Liver (tissue), 9 donors: ENCODE data around the gene EDRF1. TPM values are rescaled to one million over a fixed set of nuclear protein-coding genes. Genes with fewer than 3 reads are reported as not detected.

Experiments used
- DNase-seq: peaks from one replicate; pipeline ENCODE4 v3.0.0-alpha.2; 2017; ENCODE audit warnings: low spot score
- H3K27ac ChIP-seq, 2 donors: one replicate each; pipeline ENCODE4 v1.7.0; 2013; ENCODE audit warnings: inconsistent platforms in 2 of 2, low read length in 2 of 2, control low read depth in 1 of 2, low read depth in 1 of 2, mild to moderate bottlenecking in 1 of 2
- H3K27me3 ChIP-seq, 4 donors: one replicate each; pipeline versions ENCODE4 v1.6.1 to v1.7.0; 2013; ENCODE audit warnings: low read length in 3 of 4, inconsistent platforms in 1 of 4, mild to moderate bottlenecking in 1 of 4, moderate library complexity in 1 of 4; ENCODE audit not compliant: control insufficient read depth in 4 of 4, insufficient read depth in 4 of 4
- H3K36me3 ChIP-seq, 4 donors: one replicate each; pipeline versions ENCODE4 v1.6.1 to v1.7.0; 2013; ENCODE audit warnings: low read length in 3 of 4, mild to moderate bottlenecking in 3 of 4, low read depth in 1 of 4, moderate library complexity in 1 of 4; ENCODE audit not compliant: control insufficient read depth in 4 of 4, insufficient read depth in 3 of 4
- H3K4me1 ChIP-seq, 4 donors: one replicate each; pipeline versions ENCODE4 v1.6.1 to v1.7.0; 2013; ENCODE audit warnings: low read length in 3 of 4, mild to moderate bottlenecking in 3 of 4, moderate library complexity in 1 of 4; ENCODE audit not compliant: control insufficient read depth in 4 of 4, insufficient read depth in 4 of 4
- H3K4me3 ChIP-seq, 3 donors: one replicate each; pipeline versions ENCODE4 v1.6.1 to v1.7.0; 2013; ENCODE audit warnings: low read length in 3 of 3, control low read depth in 1 of 3, low read depth in 1 of 3, mild to moderate bottlenecking in 1 of 3
- H3K9ac ChIP-seq, 2 donors: one replicate each; pipeline ENCODE4 v1.7.0; 2013; ENCODE audit warnings: low read length in 2 of 2, mild to moderate bottlenecking in 2 of 2, moderate library complexity in 2 of 2, control low read depth in 1 of 2, low read depth in 1 of 2
- H3K9me3 ChIP-seq, 4 donors: one replicate each; pipeline versions ENCODE4 v1.6.1 to v1.7.0; 2013; ENCODE audit warnings: low read length in 3 of 4; ENCODE audit not compliant: control insufficient read depth in 4 of 4
- EGR1 ChIP-seq, 2 donors: IDR thresholded peaks; 2 replicates each; pipeline ENCODE4 v1.6.1; 2016 to 2018; ENCODE audit warnings: antibody characterized with exemption in 2 of 2, low read depth in 2 of 2
- FOXA1 ChIP-seq: IDR thresholded peaks from 2 replicates; pipeline ENCODE4 v1.6.1; 2016; ENCODE audit warnings: antibody characterized with exemption
- GABPA ChIP-seq, 2 donors: IDR thresholded peaks in 1 of 2; conservative IDR thresholded peaks in 1 of 2; 2 replicates each; pipeline ENCODE4 v1.6.1; 2016; ENCODE audit warnings: antibody characterized with exemption in 2 of 2, mild to moderate bottlenecking in 1 of 2, moderate library complexity in 1 of 2
- HNF4A ChIP-seq, 2 donors: conservative IDR thresholded peaks; 2 replicates each; pipeline ENCODE4 v1.6.1; 2016; ENCODE audit warnings: antibody characterized with exemption in 2 of 2, mild to moderate bottlenecking in 2 of 2
- HNF4G ChIP-seq: IDR thresholded peaks from 2 replicates; pipeline ENCODE4 v1.6.1; 2016; ENCODE audit warnings: antibody characterized with exemption
- JUND ChIP-seq, 2 donors: IDR thresholded peaks; 2 replicates each; pipeline ENCODE4 v1.6.1; 2016; ENCODE audit warnings: antibody characterized with exemption in 2 of 2
- NR2F2 ChIP-seq: IDR thresholded peaks from 2 replicates; pipeline ENCODE4 v1.6.1; 2016; ENCODE audit warnings: antibody characterized with exemption
- RXRA ChIP-seq, 2 donors: IDR thresholded peaks; 2 replicates each; pipeline ENCODE4 v1.6.1; 2017 to 2018; ENCODE audit warnings: antibody characterized with exemption in 2 of 2, mild to moderate bottlenecking in 1 of 2
- SP1 ChIP-seq: IDR thresholded peaks from 2 replicates; pipeline ENCODE4 v1.6.1; 2018; ENCODE audit warnings: antibody characterized with exemption, mild to moderate bottlenecking
- TAF1 ChIP-seq: conservative IDR thresholded peaks from 2 replicates; pipeline ENCODE4 v1.6.1; 2016; ENCODE audit warnings: antibody characterized with exemption, mild to moderate bottlenecking
- YY1 ChIP-seq: IDR thresholded peaks from 2 replicates; pipeline ENCODE4 v1.6.1; 2016; ENCODE audit warnings: antibody characterized with exemption, mild to moderate bottlenecking
- WGBS: extraction: QIAGEN DNeasy Blood & Tissue Kit; methylation state at CpG from one replicate; pipeline ENCODE4 v1.1.7; 2013; 5-methylcytosine and 5-hydroxymethylcytosine counted together
- polyA plus RNA-seq, 2 donors: library from polyadenylated mRNA; stranded (reverse) in 1 of 2; unstranded in 1 of 2; fragments of 200-250 nt in 1 of 2; fragments of >200 nt in 1 of 2; fragmentation: Nextera tagmentation in 1 of 2; extraction: Ambion mirVana in 1 of 2; gene quantifications; one replicate each; pipeline versions ENCODE4 v1.2.1 to v1.2.3, GENCODE V29; 2013 to 2015
- total RNA-seq, 2 donors: library from RNA; depleted of rRNA; stranded (reverse); fragments of >200 nt; gene quantifications; one replicate each; pipeline ENCODE4 v1.2.3, GENCODE V29; 2014
- TF ChIP-seq, protein P1 (sequence below): IDR thresholded peaks from 2 replicates; pipeline ENCODE4 v1.6.1; 2016; ENCODE audit warnings: antibody characterized with exemption
- TF ChIP-seq, protein P2 (sequence below): IDR thresholded peaks from 2 replicates; pipeline ENCODE4 v1.6.1; 2016; ENCODE audit warnings: antibody characterized with exemption, mild to moderate bottlenecking
- TF ChIP-seq, protein P3 (sequence below): IDR thresholded peaks from 2 replicates; pipeline ENCODE4 v1.6.1; 2016; ENCODE audit warnings: antibody characterized with exemption
- TF ChIP-seq, protein P4 (sequence below): fragments of 150-350 bp; IDR thresholded peaks from 2 replicates; pipeline ENCODE4 v1.5.1; 2017; ENCODE audit warnings: improper control_type of control experiment, low read depth, low read length; ENCODE audit not compliant: missing input control
- donor health status: healthy.
- donor health status: healthy.
- donor health status: healthy.
- donor health status: healthy.
- donor health status: healthy.

The EDRF1 gene
- total and polyA plus RNA-seq, 4 donors, result 3.9 to 17.0 (median 9.2) TPM

DNA sequence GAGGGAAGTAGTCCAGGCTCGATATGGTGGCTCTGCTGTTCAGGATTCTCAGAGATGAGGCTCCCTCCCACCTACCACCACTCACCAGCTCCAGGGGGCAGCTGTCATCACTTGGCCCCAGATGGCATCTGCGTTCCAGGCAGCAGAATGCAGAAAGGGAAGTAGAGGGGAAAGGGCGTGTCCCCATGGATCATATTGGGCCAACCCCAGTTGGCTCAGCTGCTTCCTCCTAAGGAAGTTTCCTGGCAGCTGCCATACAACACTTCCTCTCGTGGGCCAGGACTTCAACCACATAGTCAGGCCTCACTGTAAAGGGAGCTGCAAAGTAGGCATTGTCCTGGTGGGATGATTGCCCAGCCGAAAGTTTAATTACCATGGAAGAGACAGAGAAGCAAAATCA lies 34.9 kb upstream of the EDRF1 start:
- Histone ChIP-seq H3K27me3 (peaks cover 0 to 10% (median 0%) of the 10 kb centered on the region in 4 donors), H3K36me3 (no peaks in the 10 kb centered on the region), H3K4me1 (no peaks in the 10 kb centered on the region), H3K27ac (no peak overlapping the region), H3K9me3 (no peaks in the 10 kb centered on the region), H3K4me3 (no peak overlapping the region), H3K9ac (no peak overlapping the region)
- WGBS, result 64% methylated on average over 5 of the region's 5 CpGs
- DNase-seq, result no peak
- TF ChIP-seq, protein P1, sequence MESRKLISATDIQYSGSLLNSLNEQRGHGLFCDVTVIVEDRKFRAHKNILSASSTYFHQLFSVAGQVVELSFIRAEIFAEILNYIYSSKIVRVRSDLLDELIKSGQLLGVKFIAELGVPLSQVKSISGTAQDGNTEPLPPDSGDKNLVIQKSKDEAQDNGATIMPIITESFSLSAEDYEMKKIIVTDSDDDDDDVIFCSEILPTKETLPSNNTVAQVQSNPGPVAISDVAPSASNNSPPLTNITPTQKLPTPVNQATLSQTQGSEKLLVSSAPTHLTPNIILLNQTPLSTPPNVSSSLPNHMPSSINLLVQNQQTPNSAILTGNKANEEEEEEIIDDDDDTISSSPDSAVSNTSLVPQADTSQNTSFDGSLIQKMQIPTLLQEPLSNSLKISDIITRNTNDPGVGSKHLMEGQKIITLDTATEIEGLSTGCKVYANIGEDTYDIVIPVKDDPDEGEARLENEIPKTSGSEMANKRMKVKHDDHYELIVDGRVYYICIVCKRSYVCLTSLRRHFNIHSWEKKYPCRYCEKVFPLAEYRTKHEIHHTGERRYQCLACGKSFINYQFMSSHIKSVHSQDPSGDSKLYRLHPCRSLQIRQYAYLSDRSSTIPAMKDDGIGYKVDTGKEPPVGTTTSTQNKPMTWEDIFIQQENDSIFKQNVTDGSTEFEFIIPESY, result no peak
- TF ChIP-seq HNF4A (conservative IDR thresholded peaks at IDR 0.05) (no peak), YY1 (no peak), HNF4G (no peak), FOXA1 (no peak), JUND (IDR thresholded peaks at IDR 0.05) (no peak), SP1 (no peak), RXRA (IDR thresholded peaks at IDR 0.05) (no peak), GABPA (IDR thresholded peaks at IDR 0.05 in 1 of 2, conservative IDR thresholded peaks at IDR 0.05 in 1 of 2) (no peak), EGR1 (IDR thresholded peaks at IDR 0.05; ENCODE audit: low read depth in 2 of 2) (no peak), TAF1 (no peak)
- TF ChIP-seq, protein P2, sequence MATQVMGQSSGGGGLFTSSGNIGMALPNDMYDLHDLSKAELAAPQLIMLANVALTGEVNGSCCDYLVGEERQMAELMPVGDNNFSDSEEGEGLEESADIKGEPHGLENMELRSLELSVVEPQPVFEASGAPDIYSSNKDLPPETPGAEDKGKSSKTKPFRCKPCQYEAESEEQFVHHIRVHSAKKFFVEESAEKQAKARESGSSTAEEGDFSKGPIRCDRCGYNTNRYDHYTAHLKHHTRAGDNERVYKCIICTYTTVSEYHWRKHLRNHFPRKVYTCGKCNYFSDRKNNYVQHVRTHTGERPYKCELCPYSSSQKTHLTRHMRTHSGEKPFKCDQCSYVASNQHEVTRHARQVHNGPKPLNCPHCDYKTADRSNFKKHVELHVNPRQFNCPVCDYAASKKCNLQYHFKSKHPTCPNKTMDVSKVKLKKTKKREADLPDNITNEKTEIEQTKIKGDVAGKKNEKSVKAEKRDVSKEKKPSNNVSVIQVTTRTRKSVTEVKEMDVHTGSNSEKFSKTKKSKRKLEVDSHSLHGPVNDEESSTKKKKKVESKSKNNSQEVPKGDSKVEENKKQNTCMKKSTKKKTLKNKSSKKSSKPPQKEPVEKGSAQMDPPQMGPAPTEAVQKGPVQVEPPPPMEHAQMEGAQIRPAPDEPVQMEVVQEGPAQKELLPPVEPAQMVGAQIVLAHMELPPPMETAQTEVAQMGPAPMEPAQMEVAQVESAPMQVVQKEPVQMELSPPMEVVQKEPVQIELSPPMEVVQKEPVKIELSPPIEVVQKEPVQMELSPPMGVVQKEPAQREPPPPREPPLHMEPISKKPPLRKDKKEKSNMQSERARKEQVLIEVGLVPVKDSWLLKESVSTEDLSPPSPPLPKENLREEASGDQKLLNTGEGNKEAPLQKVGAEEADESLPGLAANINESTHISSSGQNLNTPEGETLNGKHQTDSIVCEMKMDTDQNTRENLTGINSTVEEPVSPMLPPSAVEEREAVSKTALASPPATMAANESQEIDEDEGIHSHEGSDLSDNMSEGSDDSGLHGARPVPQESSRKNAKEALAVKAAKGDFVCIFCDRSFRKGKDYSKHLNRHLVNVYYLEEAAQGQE, result no peak
- TF ChIP-seq, protein P3, sequence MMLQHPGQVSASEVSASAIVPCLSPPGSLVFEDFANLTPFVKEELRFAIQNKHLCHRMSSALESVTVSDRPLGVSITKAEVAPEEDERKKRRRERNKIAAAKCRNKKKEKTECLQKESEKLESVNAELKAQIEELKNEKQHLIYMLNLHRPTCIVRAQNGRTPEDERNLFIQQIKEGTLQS, result no peak
- TF ChIP-seq, protein P4, sequence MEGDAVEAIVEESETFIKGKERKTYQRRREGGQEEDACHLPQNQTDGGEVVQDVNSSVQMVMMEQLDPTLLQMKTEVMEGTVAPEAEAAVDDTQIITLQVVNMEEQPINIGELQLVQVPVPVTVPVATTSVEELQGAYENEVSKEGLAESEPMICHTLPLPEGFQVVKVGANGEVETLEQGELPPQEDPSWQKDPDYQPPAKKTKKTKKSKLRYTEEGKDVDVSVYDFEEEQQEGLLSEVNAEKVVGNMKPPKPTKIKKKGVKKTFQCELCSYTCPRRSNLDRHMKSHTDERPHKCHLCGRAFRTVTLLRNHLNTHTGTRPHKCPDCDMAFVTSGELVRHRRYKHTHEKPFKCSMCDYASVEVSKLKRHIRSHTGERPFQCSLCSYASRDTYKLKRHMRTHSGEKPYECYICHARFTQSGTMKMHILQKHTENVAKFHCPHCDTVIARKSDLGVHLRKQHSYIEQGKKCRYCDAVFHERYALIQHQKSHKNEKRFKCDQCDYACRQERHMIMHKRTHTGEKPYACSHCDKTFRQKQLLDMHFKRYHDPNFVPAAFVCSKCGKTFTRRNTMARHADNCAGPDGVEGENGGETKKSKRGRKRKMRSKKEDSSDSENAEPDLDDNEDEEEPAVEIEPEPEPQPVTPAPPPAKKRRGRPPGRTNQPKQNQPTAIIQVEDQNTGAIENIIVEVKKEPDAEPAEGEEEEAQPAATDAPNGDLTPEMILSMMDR, result no peak

DNA sequence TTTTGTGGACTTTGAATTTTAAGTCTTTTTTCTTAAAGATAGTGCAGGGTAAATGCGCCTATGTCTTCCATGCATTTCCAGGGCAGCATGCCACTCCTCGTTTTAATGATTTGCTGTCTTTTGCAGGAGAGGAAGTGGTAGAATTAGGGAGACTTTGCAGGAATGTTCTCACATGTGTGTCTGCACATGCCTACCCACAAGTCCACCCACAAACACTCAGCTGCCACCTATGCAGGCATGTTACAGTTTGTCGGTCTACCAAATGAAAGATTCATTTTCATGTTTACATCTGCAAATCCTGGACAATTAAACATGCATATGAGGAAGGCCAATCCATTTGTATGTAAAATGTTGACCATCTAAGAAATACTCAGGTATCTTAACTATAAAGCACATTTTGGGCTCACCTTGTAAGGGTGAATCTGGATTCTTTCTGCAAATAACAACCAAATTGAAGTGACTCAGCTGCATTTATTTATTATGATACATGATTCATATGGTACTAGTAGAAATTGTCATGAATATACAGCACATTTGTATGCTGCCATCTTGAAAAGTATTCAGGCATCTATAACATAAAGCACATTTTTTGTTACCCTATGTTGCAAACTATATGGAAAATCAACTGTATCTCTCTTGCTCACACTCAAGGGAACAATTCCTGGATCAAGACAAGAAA lies 31.9 kb upstream of the EDRF1 start:
- 71% methylated on average over 3 of the region's 3 CpGs for WGBS
- no peaks in the 10 kb centered on the region for H3K4me1 ChIP-seq
- no peak for TF ChIP-seq EGR1 (IDR thresholded peaks at IDR 0.05; ENCODE audit: low read depth in 2 of 2)
- no peak for TF ChIP-seq SP1
- TF ChIP-seq NR2F2, result no peak
- TF ChIP-seq FOXA1, result no peak
- no peak for TF ChIP-seq YY1
- peaks cover 0 to 8% (median 0%) of the 10 kb centered on the region in 4 donors for H3K27me3 ChIP-seq
- DNase-seq, result no peak
- no peaks in the 10 kb centered on the region for H3K36me3 ChIP-seq
- no peak overlapping the region for H3K27ac ChIP-seq
- no peak overlapping the region for H3K9ac ChIP-seq
- no peaks in the 10 kb centered on the region for H3K9me3 ChIP-seq
- H3K4me3 ChIP-seq, result no peak overlapping the region
